ENCODE results near the gene PVALEF. TPM values are rescaled to one million over a fixed set of nuclear protein-coding genes. Genes with fewer than 3 reads are reported as not detected.

PVALEF gene
- total RNA-seq, 1 donor, result not detected

DNA sequence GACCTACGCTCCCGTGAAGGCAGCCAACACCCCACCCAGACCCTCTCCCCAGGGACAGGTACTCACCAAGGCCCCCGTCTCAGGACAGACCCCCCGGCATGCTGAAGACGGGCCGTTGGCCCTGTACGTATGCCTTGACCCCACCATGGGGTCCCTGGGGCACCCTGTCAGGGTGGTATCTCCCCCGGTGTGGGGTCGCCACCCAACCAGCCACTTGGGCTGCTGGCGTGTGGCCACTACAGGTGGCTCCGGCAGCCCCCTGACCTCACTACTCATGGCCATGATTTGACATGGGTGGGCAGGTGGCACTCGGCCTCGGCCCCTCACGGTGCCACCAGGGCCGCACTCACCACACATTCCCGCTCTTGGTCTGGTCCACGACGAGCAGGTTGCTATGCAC is 40.9 kb upstream of the PVALEF start:
- no peak overlapping the region for H3K4me3 ChIP-seq (ENCODE audit: low read depth, low read length)
- DNase-seq (ENCODE audit: low read depth), result no peak
- TF ChIP-seq, protein P1, sequence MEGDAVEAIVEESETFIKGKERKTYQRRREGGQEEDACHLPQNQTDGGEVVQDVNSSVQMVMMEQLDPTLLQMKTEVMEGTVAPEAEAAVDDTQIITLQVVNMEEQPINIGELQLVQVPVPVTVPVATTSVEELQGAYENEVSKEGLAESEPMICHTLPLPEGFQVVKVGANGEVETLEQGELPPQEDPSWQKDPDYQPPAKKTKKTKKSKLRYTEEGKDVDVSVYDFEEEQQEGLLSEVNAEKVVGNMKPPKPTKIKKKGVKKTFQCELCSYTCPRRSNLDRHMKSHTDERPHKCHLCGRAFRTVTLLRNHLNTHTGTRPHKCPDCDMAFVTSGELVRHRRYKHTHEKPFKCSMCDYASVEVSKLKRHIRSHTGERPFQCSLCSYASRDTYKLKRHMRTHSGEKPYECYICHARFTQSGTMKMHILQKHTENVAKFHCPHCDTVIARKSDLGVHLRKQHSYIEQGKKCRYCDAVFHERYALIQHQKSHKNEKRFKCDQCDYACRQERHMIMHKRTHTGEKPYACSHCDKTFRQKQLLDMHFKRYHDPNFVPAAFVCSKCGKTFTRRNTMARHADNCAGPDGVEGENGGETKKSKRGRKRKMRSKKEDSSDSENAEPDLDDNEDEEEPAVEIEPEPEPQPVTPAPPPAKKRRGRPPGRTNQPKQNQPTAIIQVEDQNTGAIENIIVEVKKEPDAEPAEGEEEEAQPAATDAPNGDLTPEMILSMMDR (IDR thresholded peaks at IDR 0.05; ENCODE audit: insufficient read depth, low read depth, low read length), result no peak

DNA sequence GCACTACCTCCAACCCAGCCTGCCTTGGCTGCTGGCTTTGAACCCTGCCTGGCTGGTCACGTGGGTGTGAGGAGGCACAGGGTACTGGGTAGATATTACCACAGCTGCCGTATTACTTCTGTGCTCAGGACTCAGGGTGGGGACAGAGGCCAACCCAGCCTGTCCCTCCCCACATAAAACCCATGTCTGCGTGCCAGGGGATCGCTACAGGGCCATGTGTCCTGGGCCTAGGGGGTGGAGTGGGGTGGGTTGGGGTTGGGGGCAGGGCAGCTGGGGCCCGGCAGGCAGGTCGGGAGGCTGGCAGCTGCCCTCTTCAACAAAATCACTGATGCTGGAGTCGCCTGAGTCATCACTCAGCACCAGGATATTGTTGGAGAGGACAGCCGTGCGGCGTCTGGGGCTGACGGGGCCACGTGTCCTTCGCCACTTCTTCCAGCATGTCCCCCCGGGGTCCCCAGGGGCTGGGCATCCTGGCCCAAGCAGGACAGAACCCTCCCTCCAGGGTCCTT is 39.7 kb upstream of the PVALEF start:
- TF ChIP-seq, protein P1 (IDR thresholded peaks at IDR 0.05; ENCODE audit: insufficient read depth, low read depth, low read length), result no peak
- DNase-seq (ENCODE audit: low read depth), result no peak
- no peak overlapping the region for H3K4me3 ChIP-seq (ENCODE audit: low read depth, low read length)

DNA sequence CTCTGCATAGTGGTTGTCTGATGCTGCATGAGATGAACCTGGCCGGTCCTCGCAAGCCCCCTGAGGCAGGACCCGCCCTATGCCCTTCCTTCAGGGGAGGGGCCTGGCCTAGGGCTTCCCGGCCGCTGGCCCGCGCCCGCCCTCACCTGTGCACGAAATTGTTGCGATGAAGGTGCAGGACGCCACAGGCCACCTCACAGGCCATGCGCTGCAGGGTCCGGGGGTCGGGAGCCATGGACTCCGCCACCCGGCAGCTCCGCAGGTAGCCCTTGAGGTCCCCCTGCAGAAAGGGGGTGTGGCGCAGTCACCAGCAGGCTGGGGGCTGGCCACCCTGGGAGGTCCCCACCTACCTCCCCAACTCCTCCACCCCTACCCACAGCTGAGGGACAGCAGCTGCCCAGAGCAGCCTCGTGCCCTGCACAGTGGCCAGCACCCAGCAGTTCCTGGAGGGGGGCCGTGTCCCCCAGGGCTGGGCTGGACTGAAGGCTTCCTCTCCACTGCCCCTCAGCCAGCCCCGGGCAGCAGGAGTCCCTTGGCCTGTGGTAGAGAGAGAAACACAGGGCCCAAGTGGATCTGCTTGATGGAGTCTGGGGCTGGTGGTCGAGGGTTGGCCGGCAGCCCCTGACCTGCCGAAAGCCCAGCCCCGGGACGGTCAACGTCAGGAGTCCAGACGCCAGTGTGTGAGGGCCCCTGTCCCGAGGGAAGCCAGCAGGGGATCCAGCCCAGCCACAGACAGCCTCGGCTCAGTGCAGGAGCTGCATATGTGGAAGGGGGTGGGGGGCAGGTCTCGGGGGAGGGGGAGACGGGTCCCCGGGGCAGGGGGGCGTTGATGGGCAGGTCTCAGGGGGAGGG is 38.8 kb upstream of the PVALEF start:
- no peak for DNase-seq (ENCODE audit: low read depth)
- TF ChIP-seq, protein P1 (IDR thresholded peaks at IDR 0.05; ENCODE audit: insufficient read depth, low read depth, low read length), result no peak
- no peak overlapping the region for H3K4me3 ChIP-seq (ENCODE audit: low read depth, low read length)

DNA sequence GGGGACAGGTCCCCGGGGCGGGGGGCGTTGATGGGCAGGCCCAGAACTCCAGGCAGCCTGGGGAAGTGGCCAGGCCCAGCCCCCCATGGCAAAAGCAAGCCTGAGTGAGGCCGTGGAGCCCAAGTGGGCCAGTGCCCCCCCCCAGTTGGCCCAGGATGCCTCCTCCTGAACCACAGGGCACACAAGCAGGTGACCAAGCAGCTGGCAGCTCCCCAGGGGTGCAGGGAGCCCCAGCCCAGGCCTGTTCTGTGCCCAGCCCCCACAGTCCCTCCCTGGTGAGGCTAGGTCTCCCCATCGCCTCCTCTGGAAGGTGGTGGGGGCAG is 38.2 kb upstream of the PVALEF start:
- no peak overlapping the region for H3K4me3 ChIP-seq (ENCODE audit: low read depth, low read length)
- DNase-seq (ENCODE audit: low read depth), result no peak
- TF ChIP-seq, protein P1 (IDR thresholded peaks at IDR 0.05; ENCODE audit: insufficient read depth, low read depth, low read length), result no peak

DNA sequence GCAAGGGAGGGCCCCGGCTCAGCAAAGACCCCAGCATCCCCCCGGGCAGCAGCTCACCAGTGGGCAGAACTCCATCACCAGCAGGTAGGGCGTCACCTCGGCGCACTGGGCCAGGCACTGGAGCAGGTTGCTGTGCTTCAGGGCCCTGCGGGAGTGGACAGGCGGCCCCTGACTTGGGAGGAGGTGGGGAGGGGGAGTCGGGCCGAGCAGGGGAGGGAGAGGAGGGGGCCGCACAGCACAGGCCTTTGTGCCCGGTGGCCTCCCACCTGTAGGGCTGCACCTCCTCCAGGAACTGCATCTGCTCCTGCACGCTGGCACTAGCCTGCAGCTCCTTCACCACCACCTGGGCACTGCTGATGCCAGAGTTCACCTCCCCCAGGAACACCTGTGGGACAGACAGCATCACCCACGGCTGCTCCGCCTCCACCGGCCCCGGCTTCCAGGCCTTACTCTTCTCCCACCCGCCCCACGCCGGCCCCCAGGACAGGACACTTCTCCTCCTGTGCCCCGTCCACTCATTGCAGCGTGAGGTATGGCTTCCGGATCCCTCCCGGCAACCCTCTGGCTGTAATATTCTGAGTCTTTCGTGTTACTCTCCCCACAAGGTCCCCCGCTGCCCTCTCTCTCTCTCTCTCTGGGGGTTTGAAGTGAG is 37.7 kb upstream of the PVALEF start:
- no peak for DNase-seq (ENCODE audit: low read depth)
- no peak overlapping the region for H3K4me3 ChIP-seq (ENCODE audit: low read depth, low read length)
- TF ChIP-seq, protein P1 (IDR thresholded peaks at IDR 0.05; ENCODE audit: insufficient read depth, low read depth, low read length), result no peak

DNA sequence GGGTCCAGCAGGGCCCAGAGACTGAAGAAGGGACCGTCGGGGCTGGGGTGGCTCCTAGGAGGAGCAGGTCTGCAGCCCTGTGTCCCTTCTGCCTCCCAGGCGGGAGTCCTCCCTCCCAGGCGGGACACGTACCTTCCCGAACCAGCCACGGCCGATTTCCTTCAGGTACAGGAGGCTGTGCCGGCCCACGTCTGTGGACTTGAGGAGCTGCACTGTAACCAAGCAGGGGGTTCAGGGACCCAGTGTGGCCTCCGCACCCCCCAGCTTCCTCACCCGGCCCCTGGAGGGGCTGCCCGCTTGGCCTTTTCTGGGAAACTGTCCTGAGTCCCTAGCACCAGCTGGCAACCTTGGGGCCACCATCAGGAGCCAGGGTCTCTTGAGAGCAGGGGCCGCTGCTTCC is 37.0 kb upstream of the PVALEF start:
- TF ChIP-seq, protein P1 (IDR thresholded peaks at IDR 0.05; ENCODE audit: insufficient read depth, low read depth, low read length), result no peak
- DNase-seq (ENCODE audit: low read depth), result no peak
- no peak overlapping the region for H3K4me3 ChIP-seq (ENCODE audit: low read depth, low read length)
